ENCODE measurements around the gene CYTH3. TPM values are rescaled to one million over a fixed set of nuclear protein-coding genes. Genes with fewer than 3 reads are reported as not detected.
A peak's percentile ranks its signal among the peaks of the same experiment; 100 is the strongest.

Gene CYTH3
- total and polyA plus RNA-seq, 2 of the 4 experiments (the other 2 are of a cell fraction) = 14.2 to 34.8 TPM

DNA sequence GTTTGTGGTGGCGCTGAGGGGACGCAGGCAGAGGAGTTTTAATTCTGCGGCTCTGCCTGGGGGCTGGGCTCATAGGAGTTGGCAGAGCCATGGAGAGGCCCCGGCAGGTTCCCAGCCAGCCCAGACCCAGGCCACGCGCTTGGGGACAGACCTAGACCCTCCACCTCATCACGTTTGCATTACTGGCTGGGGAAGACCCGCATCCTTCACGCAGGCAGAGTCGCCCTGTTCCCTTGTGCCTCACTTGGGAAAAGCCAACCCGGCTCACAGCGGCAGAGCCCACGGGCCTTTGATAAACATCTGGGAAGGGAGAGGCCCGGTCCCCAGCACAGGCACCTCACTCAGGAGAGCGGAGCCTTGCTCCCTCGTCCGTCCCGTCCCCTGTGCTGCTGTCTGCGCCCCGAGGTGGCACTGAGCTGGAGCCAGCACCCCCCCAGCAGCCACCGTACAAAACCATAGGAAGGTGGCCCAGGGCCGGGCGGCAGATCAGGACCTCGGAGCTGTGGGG is 112.8 kb downstream of the CYTH3 start:
- no peaks in the 10 kb centered on the region for H3K9me1 ChIP-seq (ENCODE audit: insufficient read depth, low read length)
- no peak overlapping the region for H3K18ac ChIP-seq (ENCODE audit: low read depth, low read length)
- H3K4me3 ChIP-seq (ENCODE audit: insufficient read depth, low read depth, low read length) = no peak overlapping the region
- TF ChIP-seq FOS (IDR thresholded peaks at IDR 0.05; ENCODE audit: low read depth, low read length) (no peak), CEBPB (IDR thresholded peaks at IDR 0.05; ENCODE audit: low read depth, low read length) (no peak), POLR2A (IDR thresholded peaks at IDR 0.05; ENCODE audit: low read depth, low read length) (no peak), SMC3 (IDR thresholded peaks at IDR 0.05; ENCODE audit: low read depth, low read length) (no peak), RAD21 (IDR thresholded peaks at IDR 0.05; ENCODE audit: low read length) (no peak), CHD1 (IDR thresholded peaks at IDR 0.05; ENCODE audit: low read depth, low read length) (no peak), BHLHE40 (IDR thresholded peaks at IDR 0.05; ENCODE audit: low read depth, low read length) (no peak)
- TF ChIP-seq, protein P1, sequence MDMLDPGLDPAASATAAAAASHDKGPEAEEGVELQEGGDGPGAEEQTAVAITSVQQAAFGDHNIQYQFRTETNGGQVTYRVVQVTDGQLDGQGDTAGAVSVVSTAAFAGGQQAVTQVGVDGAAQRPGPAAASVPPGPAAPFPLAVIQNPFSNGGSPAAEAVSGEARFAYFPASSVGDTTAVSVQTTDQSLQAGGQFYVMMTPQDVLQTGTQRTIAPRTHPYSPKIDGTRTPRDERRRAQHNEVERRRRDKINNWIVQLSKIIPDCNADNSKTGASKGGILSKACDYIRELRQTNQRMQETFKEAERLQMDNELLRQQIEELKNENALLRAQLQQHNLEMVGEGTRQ (IDR thresholded peaks at IDR 0.05; ENCODE audit: low read depth, low read length) = no peak
- CTCF ChIA-PET = interaction anchor here (0.6 to 1.7 kb wide), 14 partner anchors 19 to 194 kb away, joined by 3 to 15 read pairs (median 4); no protein-coding TSS in a partner anchor
- H3K27me3 ChIP-seq (ENCODE audit: control insufficient read depth, insufficient read depth, low read length) = no peaks in the 10 kb centered on the region
- BruUV-seq (replicated peaks) = no TSS peak
- no peak overlapping the region for H2AFZ ChIP-seq (replicated peaks; ENCODE audit: low read length, poor library complexity)
- H3K4ac ChIP-seq (ENCODE audit: low read depth, low read length) = no peak overlapping the region
- H3K36me3 ChIP-seq (ENCODE audit: control insufficient read depth, insufficient read depth, low read length) = peaks cover 57% of the 10 kb centered on the region
- no peak overlapping the region for H3K23ac ChIP-seq (ENCODE audit: low read depth, low read length)
- WGBS, 2 experiments (ENCODE audit: extremely low coverage in 2 of 2, insufficient read length in 1 of 2) = 76% methylated on average over 11 of the region's 24 CpGs; no CpG with 5 or more reads in 1 of the 2 experiments
- H2BK5ac ChIP-seq (ENCODE audit: low read depth, low read length, poor library complexity, severe bottlenecking) = no peak overlapping the region
- H4K8ac ChIP-seq (ENCODE audit: low read depth in 2 of 2, low read length in 2 of 2) = no peak overlapping the region
- peaks cover 1% of the 10 kb centered on the region for H3K4me1 ChIP-seq (ENCODE audit: control insufficient read depth, insufficient read depth, low read length)
- ATAC-seq (ENCODE audit: low read depth) (no peak), DNase-seq (no peak)
- no peak overlapping the region for H3K56ac ChIP-seq (ENCODE audit: extremely low read depth, insufficient read depth, low read length)
- no peak overlapping the region for H2BK15ac ChIP-seq (ENCODE audit: low read depth, low read length)
- no peak overlapping the region for H4K5ac ChIP-seq (ENCODE audit: low read depth, low read length)
- intact Hi-C loops (cut with micrococcal nuclease) = loop anchor here (1.0 to 10.0 kb wide), 3 partner anchors 112 to 275 kb away; no protein-coding TSS in a partner anchor
- H3K27ac ChIP-seq (ENCODE audit: insufficient read depth, low read length) = no peak overlapping the region
- H2BK20ac ChIP-seq (ENCODE audit: low read depth, low read length) = no peak overlapping the region
- in situ Hi-C loops (cut with MboI; ENCODE audit: low sequenced_read_pairs) = loop anchor here (5.0 kb wide), 1 partner anchor 163 kb away; no protein-coding TSS in a partner anchor
- no peak overlapping the region for H3K14ac ChIP-seq (replicated peaks; ENCODE audit: low read depth, low read length)
- no peak overlapping the region for H3K9ac ChIP-seq (ENCODE audit: low read depth, low read length)
- H4K20me1 ChIP-seq (ENCODE audit: insufficient read depth, low read length) = no peaks in the 10 kb centered on the region; the same call in 1 of the 2 replicates
- H2AK5ac ChIP-seq (ENCODE audit: low read depth, low read length) = peak overlapping the region; percentile 13; the same call in 1 of the 2 replicates
- POLR2A ChIA-PET (ENCODE audit: unreplicated experiment) = no interaction called here
- H4K91ac ChIP-seq (ENCODE audit: insufficient read depth, low read depth, low read length) = no peak overlapping the region
- H3K79me1 ChIP-seq (ENCODE audit: low read depth in 1 of 2, low read length in 2 of 2) = peaks cover 4 to 27% of the 10 kb centered on the region in 2 experiments; a peak in 2 of 4 replicates
- dilution Hi-C loops (cut with HindIII; ENCODE audit: low sequenced_read_pairs, unreplicated experiment) = no loop called here
- no peak overlapping the region for H3K4me2 ChIP-seq (ENCODE audit: low read depth, low read length)
- H3K9me3 ChIP-seq (ENCODE audit: control insufficient read depth, insufficient read depth, low read length) = no peaks in the 10 kb centered on the region
- H2BK120ac ChIP-seq (ENCODE audit: low read depth, low read length) = no peak overlapping the region
- H2AK9ac ChIP-seq (replicated peaks; ENCODE audit: low read depth, low read length, poor library complexity) = no peak overlapping the region
